SK-N-MC (cell line): ENCODE results near the gene SMYD3.

Source experiments
- EZH2 ChIP-seq: fragments of 200-600 bp; sonication (generic); IDR thresholded peaks from one replicate; pipeline ENCODE4 v1.6.1; 2017; ENCODE audit warnings: antibody characterized with exemption
- FOXP2 ChIP-seq: optimal IDR thresholded peaks from 2 replicates; pipeline ENCODE3; 2011; ENCODE audit warnings: mild to moderate bottlenecking, moderate library complexity; ENCODE audit not compliant: insufficient read depth; ENCODE audit errors: extremely low read length, control extremely low read depth
- POLR2AphosphoS5 ChIP-seq: IDR thresholded peaks from 2 replicates; pipeline ENCODE4 v1.6.1; 2012; ENCODE audit warnings: mild to moderate bottlenecking, low read depth, low read length, borderline replicate concordance

- TF ChIP-seq POLR2AphosphoS5 (no peak), EZH2 (no peak), FOXP2 (no peak)
Observed at GRCh38 chr1:246000638-246001015, 506.5 kb downstream of the SMYD3 start.
